Thymus (tissue), 11 donors: ENCODE results near the gene CXCL12. TPM values are rescaled to one million over a fixed set of nuclear protein-coding genes. Genes with fewer than 3 reads are reported as not detected.

Source experiments
- DNase-seq, 9 donors: peaks; one replicate each; pipeline ENCODE4 v3.0.0-alpha.2; 2013; ENCODE audit warnings: low spot score in 9 of 9, low read depth in 6 of 9, missing footprints in 1 of 9
- H3K27ac ChIP-seq, 2 donors: one replicate each; pipeline ENCODE4 v1.5.1; 2013; ENCODE audit warnings: control low read depth in 1 of 2, low read depth in 1 of 2, low read length in 1 of 2, mild to moderate bottlenecking in 1 of 2, moderate library complexity in 1 of 2
- H3K27me3 ChIP-seq, 2 donors: one replicate each; pipeline ENCODE4 v1.5.1; 2013; ENCODE audit warnings: low read length in 1 of 2; ENCODE audit not compliant: control insufficient read depth in 2 of 2, insufficient read depth in 1 of 2
- H3K36me3 ChIP-seq, 2 donors: one replicate each; pipeline ENCODE4 v1.5.1; 2013; ENCODE audit warnings: low read length in 1 of 2, mild to moderate bottlenecking in 1 of 2, moderate library complexity in 1 of 2; ENCODE audit not compliant: control insufficient read depth in 2 of 2, insufficient read depth in 2 of 2
- H3K4me1 ChIP-seq, 2 donors: one replicate each; pipeline ENCODE4 v1.5.1; 2013; ENCODE audit warnings: low read length in 2 of 2; ENCODE audit not compliant: control insufficient read depth in 2 of 2, insufficient read depth in 2 of 2
- H3K4me3 ChIP-seq, 2 donors: one replicate each; pipeline ENCODE4 v1.5.1; 2013; ENCODE audit warnings: low read length in 2 of 2, control low read depth in 1 of 2, mild to moderate bottlenecking in 1 of 2
- H3K9me3 ChIP-seq, 2 donors: one replicate each; pipeline ENCODE4 v1.5.1; 2013; ENCODE audit warnings: low read length in 1 of 2, mild to moderate bottlenecking in 1 of 2; ENCODE audit not compliant: control insufficient read depth in 2 of 2, insufficient read depth in 1 of 2
- WGBS: extraction: QIAGEN DNeasy Blood & Tissue Kit; methylation state at CpG from one replicate; pipeline ENCODE4 v1.1.7; 2013; 5-methylcytosine and 5-hydroxymethylcytosine counted together
- polyA plus RNA-seq: library from polyadenylated mRNA; stranded (reverse); fragments of 200-250 nt; gene quantifications from one replicate; pipeline ENCODE4 v1.2.3, GENCODE V29; 2013
- total RNA-seq: library from RNA; stranded (reverse); fragments of 120-200 nt; gene quantifications from one replicate; pipeline ENCODE4 v1.2.4, GENCODE V29; 2013
- donor health status: healthy.

Gene CXCL12
- total and polyA plus RNA-seq, 2 donors, result 56.5 to 82.1 TPM

- H3K4me3 ChIP-seq, result no peak overlapping the region
- H3K27ac ChIP-seq, result no peak overlapping the region
- 93% methylated on average over 8 of the region's 8 CpGs for WGBS
- no peak for DNase-seq
- H3K9me3 ChIP-seq, result no peaks in the 10 kb centered on the region
- no peaks in the 10 kb centered on the region for H3K27me3 ChIP-seq
- no peaks in the 10 kb centered on the region for H3K36me3 ChIP-seq
- no peaks in the 10 kb centered on the region for H3K4me1 ChIP-seq
Measured at GRCh38 chr10:44422570-44423101, 37.7 kb upstream of the CXCL12 start.

- 94% methylated on average over 2 of the region's 2 CpGs for WGBS
Measured at GRCh38 chr10:44422153-44422552, 37.3 kb upstream of the CXCL12 start.

GRCh38 chr10:44419790-44420549 lies 35.1 kb upstream of the CXCL12 start:
- 49% methylated on average over 2 of the region's 2 CpGs for WGBS
- H3K27ac ChIP-seq, result no peak overlapping the region
- no peaks in the 10 kb centered on the region for H3K9me3 ChIP-seq
- H3K36me3 ChIP-seq, result no peaks in the 10 kb centered on the region
- H3K4me1 ChIP-seq, result no peaks in the 10 kb centered on the region
- H3K27me3 ChIP-seq, result no peaks in the 10 kb centered on the region
- peak in 1 of 9 donors; percentile 25 for DNase-seq
- no peak overlapping the region for H3K4me3 ChIP-seq

More at GRCh38 chr10:44422153-44422552, 37.3 kb upstream of the CXCL12 start:
- H3K4me3 ChIP-seq, result no peak overlapping the region
- H3K9me3 ChIP-seq, result no peaks in the 10 kb centered on the region
- DNase-seq, result no peak
- no peak overlapping the region for H3K27ac ChIP-seq
- H3K4me1 ChIP-seq, result no peaks in the 10 kb centered on the region
- no peaks in the 10 kb centered on the region for H3K27me3 ChIP-seq
- no peaks in the 10 kb centered on the region for H3K36me3 ChIP-seq

DNA sequence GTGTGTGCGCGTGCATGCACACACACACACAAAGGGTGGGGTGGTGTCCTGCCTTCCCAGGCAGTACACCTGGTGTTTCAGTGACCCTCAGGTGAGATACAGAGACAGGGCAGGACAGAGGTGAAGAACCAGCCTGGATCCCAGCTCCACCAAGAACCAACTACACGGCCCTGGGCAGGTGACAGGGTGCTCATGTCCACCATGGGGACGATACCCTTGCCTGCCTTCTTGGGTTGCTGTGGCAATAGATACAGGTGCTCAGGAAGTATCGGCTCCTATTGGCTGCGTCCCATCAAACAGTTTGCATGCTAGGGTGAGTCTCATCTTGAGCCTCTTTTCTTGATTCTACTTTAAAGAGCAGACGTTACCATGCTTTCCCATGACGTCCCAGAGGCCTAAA lies 33.7 kb upstream of the CXCL12 start:
- Histone ChIP-seq H3K27me3 (no peaks in the 10 kb centered on the region), H3K4me3 (no peak overlapping the region), H3K9me3 (no peaks in the 10 kb centered on the region), H3K27ac (no peak overlapping the region), H3K36me3 (no peaks in the 10 kb centered on the region), H3K4me1 (no peaks in the 10 kb centered on the region)
- no peak for DNase-seq
- 97% methylated on average over 8 of the region's 8 CpGs for WGBS

DNA sequence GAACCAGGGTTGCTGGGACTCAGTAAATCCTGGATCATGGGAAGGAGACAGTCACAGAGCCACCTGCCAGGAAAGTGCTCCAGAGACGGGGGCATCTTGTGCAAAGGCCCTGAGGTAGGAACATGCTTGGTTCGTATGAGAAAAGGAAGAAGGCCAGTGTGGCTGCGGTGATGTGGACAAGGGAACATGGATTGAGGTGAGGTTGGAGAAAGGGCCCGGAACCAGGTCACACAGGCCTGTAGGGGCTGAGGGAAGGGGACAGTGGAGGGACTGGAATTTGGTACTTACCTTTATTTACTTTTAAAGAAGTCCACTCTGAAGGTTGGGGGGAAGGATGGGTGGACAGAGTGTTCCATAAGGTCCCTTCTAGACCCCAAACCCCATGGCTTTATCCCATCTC lies 32.9 kb upstream of the CXCL12 start:
- H3K9me3 ChIP-seq, result no peaks in the 10 kb centered on the region
- no peak overlapping the region for H3K4me3 ChIP-seq
- 94% methylated on average over 4 of the region's 4 CpGs for WGBS
- H3K36me3 ChIP-seq, result no peaks in the 10 kb centered on the region
- no peaks in the 10 kb centered on the region for H3K27me3 ChIP-seq
- DNase-seq, result no peak
- no peaks in the 10 kb centered on the region for H3K4me1 ChIP-seq
- H3K27ac ChIP-seq, result no peak overlapping the region

GRCh38 chr10:44416936-44417335 lies 32.0 kb upstream of the CXCL12 start:
- WGBS, result 75% methylated on average over 2 of the region's 2 CpGs
- Histone ChIP-seq H3K4me3 (no peak overlapping the region), H3K27me3 (no peaks in the 10 kb centered on the region), H3K4me1 (no peaks in the 10 kb centered on the region), H3K36me3 (no peaks in the 10 kb centered on the region), H3K27ac (no peak overlapping the region), H3K9me3 (no peaks in the 10 kb centered on the region)
- no peak for DNase-seq

DNA sequence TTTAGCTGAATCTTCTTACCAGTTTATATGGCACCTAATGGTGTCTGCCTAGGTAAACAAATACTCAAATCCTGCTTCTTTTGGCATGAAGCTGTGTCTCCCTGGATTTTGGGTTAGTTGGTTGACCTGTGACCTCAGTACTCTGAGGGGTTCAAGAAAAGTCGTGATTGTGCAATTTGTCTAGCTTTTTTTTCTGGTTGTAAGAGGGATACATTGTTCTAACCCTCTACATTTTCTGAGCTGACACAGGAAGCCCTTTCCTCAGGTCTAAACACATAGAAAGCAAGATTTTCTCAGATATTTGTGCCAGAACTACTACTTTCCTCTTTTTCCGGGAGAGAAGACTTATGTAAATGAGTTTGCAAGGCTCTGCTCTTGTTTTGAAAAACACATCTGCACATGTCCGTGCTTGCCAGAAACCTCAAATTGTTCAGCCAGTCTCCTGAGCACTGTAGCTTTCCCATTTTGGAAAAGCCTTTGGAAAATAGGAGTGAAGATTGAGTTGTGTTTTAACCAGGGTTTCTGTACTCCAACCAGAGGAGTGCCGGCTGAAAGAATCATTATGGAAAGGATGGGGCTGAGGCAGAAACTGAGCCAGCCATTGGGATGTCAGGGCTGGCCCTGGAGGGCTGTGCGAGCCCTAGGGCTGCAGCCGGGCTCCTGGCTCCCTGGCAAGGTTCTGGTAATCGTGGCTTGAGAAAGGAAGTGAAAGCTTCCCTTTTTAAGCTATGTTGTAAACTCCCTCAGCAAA lies 31.3 kb upstream of the CXCL12 start:
- no peak overlapping the region for H3K4me3 ChIP-seq
- WGBS, result 48% methylated on average over 7 of the region's 7 CpGs
- no peak overlapping the region for H3K27ac ChIP-seq
- H3K9me3 ChIP-seq, result peaks cover 0 to 4% of the 10 kb centered on the region in 2 donors
- no peak for DNase-seq
- H3K4me1 ChIP-seq, result no peaks in the 10 kb centered on the region
- no peaks in the 10 kb centered on the region for H3K27me3 ChIP-seq
- H3K36me3 ChIP-seq, result no peaks in the 10 kb centered on the region

DNA sequence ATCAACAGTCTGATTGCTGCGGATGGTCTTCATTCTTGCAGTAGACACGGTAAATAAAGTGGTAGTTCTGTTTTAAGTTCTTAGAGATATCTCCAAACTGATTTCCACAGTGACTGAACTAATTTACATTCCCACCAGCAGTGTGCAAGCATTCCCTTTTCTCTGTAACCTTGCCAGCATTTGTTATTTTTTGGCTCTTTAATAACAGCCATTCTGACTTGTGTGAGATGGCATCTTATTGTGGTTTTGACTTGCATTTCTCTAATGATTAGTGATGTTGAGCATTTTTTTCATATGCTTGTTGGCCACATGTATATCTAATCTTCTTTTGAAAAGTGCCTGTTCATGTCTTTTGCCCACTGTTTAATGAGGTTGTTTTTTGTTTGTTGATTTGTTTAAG lies 30.2 kb upstream of the CXCL12 start:
- 95% methylated on average over 2 of the region's 2 CpGs for WGBS
- Histone ChIP-seq H3K27ac (no peak overlapping the region), H3K4me1 (no peaks in the 10 kb centered on the region), H3K9me3 (peaks cover 0 to 4% of the 10 kb centered on the region in 2 donors), H3K36me3 (no peaks in the 10 kb centered on the region), H3K27me3 (no peaks in the 10 kb centered on the region), H3K4me3 (no peak overlapping the region)
- no peak for DNase-seq

- peaks cover 0 to 4% of the 10 kb centered on the region in 2 donors for H3K9me3 ChIP-seq
- WGBS, result 93% methylated on average over 1 of the region's 1 CpG
- no peaks in the 10 kb centered on the region for H3K36me3 ChIP-seq
- no peak overlapping the region for H3K27ac ChIP-seq
- no peak for DNase-seq
- no peaks in the 10 kb centered on the region for H3K4me1 ChIP-seq
- no peak overlapping the region for H3K4me3 ChIP-seq
- H3K27me3 ChIP-seq, result no peaks in the 10 kb centered on the region
Measured at GRCh38 chr10:44413416-44413815, 28.5 kb upstream of the CXCL12 start.
